Fibroblast of skin of scalp (primary cell): ENCODE results near the gene ELF2.
"Not testable (repeated sequence)": the region's sequence is repeated elsewhere in the genome, so short reads cannot be mapped to it uniquely, and the experiment has no call there.

Experiments
- DNase-seq: peaks from one replicate; pipeline ENCODE4 v3.0.0-alpha.2; 2013

The ELF2 gene

GRCh38 chr4:139076016-139076744, 100.8 kb downstream of the ELF2 start:
- DNase-seq, result no peak

- no peak for DNase-seq
Observed at GRCh38 chr4:139060591-139060990, 116.4 kb downstream of the ELF2 start.

DNA sequence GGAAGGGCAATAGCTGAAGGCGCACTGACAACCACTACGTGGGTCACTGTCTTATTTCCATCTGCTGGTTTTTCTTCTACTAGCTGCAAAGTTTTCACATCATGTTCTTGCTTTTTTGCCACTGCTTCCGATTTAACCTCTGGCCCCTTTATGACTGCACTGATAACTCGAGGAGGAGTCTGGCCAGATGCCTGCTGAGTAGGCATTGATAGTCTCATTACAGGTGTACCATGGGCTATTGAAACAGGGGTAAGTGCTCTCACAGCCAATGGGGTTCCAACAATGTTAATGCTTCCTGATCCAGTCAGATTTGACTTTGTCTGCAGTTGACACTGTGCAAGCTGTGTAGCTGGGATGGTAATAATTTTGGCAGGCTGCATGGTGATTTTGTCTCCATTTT, 118.0 kb downstream of the ELF2 start:
- DNase-seq, result not testable (repeated sequence)

DNA sequence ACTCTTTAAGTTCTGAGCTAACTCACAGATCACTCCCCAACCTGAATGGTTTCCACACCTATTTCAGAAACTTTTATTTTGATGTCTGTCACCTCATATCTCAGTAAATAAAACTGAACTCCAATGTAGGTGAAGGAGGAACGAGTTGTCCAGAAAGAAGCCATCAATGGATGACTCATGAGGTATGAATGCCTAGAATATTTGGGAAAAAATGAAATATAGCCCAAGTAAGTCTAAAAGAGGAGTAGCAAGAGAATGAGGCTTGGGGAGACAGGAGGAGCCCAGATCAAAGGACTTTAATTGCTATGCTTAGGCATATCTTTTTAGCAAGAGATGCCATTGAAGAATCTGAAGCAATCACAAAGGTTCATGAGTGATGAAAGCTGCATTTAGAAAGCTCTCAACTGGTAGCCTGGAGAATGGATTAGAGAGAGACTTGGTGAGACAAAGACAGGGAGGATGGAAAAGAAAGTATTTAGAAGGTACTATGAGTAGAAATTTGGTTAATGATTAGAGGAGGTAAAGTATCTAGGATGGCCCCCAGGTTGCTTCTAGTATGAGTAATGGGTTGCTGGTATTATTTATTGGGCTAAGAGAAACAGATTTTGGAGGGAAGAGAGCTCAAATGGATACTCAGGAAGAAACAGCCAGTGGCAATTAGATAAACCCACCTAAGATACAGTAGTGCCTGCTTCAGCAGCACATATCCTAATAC, 122.1 kb downstream of the ELF2 start:
- peak; percentile 34 for DNase-seq

DNA sequence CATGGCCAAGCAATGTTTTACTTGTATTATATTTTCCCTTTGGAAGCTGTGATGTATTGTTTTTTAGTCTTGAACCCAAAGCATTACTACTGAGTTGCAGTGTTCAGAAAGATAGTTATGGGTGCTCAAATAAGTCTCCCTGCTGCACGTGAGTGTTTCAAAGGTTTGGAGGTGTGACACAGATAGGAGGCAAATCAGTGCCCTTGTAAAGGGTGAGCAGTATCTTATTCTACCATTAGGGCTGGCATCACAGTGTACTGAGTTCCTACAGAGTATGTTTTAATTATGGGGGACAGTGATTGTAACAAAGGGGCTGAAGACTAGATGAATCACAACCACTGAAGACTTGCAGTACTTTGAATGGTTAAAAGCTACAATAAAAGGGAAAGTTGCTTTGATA, 123.1 kb downstream of the ELF2 start:
- DNase-seq, result no peak

DNA sequence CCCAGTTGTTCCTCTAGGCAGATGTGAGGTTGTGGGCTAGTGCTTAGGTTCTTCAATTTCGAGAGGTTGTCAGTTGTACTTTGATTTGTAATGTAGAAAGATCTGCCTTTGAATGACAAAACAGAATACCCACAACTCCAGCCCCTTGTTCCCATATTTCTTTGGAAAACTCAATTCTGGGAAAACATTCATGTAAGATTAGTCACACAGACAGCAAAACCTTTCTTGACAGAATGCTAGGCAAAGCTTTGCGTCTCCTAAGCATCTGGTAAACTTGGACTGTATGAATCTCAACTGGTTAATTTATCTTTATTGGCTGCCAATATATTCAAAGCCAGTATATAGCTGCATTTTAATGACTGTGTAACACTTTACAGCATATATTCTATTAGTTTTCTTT, 126.6 kb downstream of the ELF2 start:
- peak; percentile 67 for DNase-seq

GRCh38 chr4:139048026-139048425, 129.0 kb downstream of the ELF2 start:
- DNase-seq, result no peak

GRCh38 chr4:139044291-139044690, 132.7 kb downstream of the ELF2 start:
- no peak for DNase-seq

GRCh38 chr4:139042981-139043460, 134.0 kb downstream of the ELF2 start:
- no peak for DNase-seq

GRCh38 chr4:139038874-139039443, 138.1 kb downstream of the ELF2 start:
- DNase-seq, result no peak

GRCh38 chr4:139036885-139037284, 140.1 kb downstream of the ELF2 start:
- DNase-seq, result no peak

DNA sequence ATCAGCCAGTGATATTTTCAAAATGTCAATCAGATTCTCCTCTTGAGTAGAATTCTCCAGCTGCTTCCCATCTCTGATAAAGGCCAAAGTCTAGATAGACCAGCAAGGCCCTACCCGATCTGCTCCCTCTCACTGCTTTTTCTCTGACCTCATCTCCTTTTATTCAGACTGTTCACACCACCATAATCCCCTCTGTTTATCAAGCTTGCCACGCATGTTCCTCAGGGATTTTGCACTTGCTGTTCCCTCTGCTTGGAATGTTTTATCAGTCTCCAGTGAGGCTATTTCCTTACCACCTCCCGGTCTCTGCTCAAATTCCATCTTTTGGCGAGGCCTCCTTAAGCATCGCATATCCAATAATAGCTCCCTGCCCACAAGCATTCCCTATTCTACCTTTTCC, 141.4 kb downstream of the ELF2 start:
- DNase-seq, result no peak

GRCh38 chr4:139030614-139031235, 146.3 kb downstream of the ELF2 start:
- DNase-seq, result peak; percentile 81

GRCh38 chr4:139029866-139030363, 147.1 kb downstream of the ELF2 start:
- not testable (repeated sequence) for DNase-seq

DNA sequence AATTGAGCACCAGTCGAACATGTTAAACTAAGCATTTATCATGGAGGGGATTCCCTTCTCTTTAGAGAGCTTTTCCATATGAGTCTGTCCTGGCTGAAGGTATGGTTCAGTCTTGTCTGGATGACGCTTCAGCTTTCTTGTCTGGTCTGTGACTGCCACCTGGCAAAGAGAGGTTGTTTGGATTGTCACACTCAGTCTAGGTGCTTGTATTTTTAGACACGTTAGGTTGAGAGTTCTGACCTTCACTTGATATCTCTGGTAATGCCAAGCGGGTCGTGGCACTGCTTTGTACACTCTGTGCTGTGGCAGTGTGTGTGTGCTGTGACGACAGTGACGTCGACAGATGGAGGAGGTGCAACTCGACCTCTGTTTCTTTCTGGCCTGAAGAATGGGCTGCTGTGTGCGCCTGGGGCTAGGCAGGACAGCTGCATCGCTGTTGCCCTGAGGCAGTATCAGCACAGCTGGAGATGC, 148.8 kb downstream of the ELF2 start:
- DNase-seq, result no peak

- DNase-seq, result no peak
Observed at GRCh38 chr4:139027776-139028175, 149.2 kb downstream of the ELF2 start.

- peak; percentile 9 for DNase-seq
Observed at GRCh38 chr4:139025841-139026240, 151.2 kb downstream of the ELF2 start.

- no peak for DNase-seq
Observed at GRCh38 chr4:139024686-139025085, 152.3 kb downstream of the ELF2 start.

- DNase-seq, result no peak
Observed at GRCh38 chr4:139022835-139023234, 154.2 kb downstream of the ELF2 start.

- DNase-seq, result not testable (repeated sequence)
Observed at GRCh38 chr4:139021071-139021470, 155.9 kb downstream of the ELF2 start.

DNA sequence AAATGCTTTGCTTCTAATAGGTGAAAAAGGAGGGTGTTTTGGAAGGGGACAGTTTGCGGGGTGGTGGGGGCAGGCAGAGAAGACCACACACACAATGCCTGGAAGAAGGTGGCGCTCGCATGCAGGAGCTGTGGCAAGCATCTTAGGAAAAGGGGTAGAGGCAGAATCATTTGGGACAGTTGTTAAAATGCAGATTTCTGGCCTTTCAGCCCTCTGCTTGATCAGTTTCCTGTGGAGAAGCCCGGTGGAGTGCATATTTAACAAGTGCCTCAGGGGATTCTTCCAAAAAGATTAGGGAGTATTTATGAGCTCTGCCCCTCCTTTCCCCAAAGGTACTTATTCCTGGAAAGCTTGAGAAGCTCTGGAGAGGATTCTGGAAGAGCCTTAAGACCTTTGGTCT, 156.6 kb downstream of the ELF2 start:
- no peak for DNase-seq

GRCh38 chr4:139018971-139019758, 157.9 kb downstream of the ELF2 start:
- peak; percentile 77 for DNase-seq
